ENCODE data around the gene ABT1. TPM values are rescaled to one million over a fixed set of nuclear protein-coding genes. Genes with fewer than 3 reads are reported as not detected.

Gene ABT1
- total RNA-seq, 2 experiments from 2014 or later = 26.3 to 34.6 TPM

DNA sequence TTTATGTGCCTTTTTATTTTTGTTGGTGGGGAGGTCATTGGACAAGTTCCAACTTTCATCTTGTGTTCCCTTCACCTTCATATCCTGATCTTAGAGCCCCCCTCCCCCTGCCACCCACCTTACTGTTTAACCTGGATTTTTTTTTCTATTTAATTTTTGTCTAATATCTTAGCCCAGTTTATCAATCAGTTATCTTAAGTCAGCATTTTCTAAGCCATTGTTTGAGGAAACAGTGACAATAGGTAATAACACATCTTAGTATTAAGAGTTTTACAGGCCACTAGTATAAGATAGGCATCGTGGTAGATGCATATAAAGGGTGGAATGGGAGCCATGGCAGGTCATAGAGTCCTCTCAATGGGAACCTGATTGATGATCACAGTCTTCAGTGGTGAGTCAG is 2.4 kb downstream of the ABT1 start:
- H3K27ac ChIP-seq (ENCODE audit: low read depth, low read length, poor library complexity, severe bottlenecking) = no peak overlapping the region
- peaks cover 19% of the 10 kb centered on the region for H3K4me1 ChIP-seq (ENCODE audit: insufficient read depth, low read length, poor library complexity, severe bottlenecking)
- H3K9me2 ChIP-seq (ENCODE audit: insufficient read depth, low read length) = no peaks in the 10 kb centered on the region

DNA sequence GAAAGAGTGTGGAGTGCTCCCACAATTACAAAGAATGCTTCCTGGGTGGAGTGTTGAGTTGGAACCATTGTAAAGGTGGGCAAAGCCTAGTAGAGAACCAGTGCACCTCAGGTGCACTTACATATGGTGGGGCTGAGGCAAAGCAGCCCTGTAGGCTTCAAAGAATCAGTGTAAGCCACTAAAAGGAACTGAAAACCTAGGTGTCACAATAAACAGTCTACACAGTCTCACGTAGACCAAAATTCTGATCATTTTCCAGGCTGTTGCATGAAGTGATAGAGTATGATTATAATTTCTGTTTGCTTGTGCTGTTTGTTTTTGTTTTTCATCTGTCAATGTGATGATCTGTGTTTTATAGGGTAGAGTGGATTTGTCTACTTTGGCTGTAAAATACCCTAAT is 2.8 kb downstream of the ABT1 start:
- intact Hi-C loops (cut with micrococcal nuclease; ENCODE audit: unreplicated experiment) = loop anchor here (5.0 kb wide), 1 partner anchor 422 kb away; no protein-coding TSS in a partner anchor
- no TSS peak for BruUV-seq (replicated peaks)
- CTCF ChIA-PET (ENCODE audit: unreplicated experiment) = no interaction called here

More for the DNA sequence above, 2.4 kb downstream of the ABT1 start:
- Histone ChIP-seq H3K9me3 (ENCODE audit: low read length) (no peaks in the 10 kb centered on the region), H3K79me2 (ENCODE audit: insufficient read depth, low read depth, low read length) (peaks cover 26% of the 10 kb centered on the region), H3K36me3 (ENCODE audit: insufficient read depth, low read length) (peaks cover 34% of the 10 kb centered on the region), H3K4me3 (ENCODE audit: low read depth, low read length, poor library complexity, severe bottlenecking) (no peak overlapping the region), H3K4me2 (ENCODE audit: low read length) (no peak overlapping the region), H2AFZ (ENCODE audit: low read length) (no peak overlapping the region), H4K20me1 (ENCODE audit: insufficient read depth, low read length) (0 out of 2 replicates have a peak, but pooled peaks cover 7% of the 10 kb centered on the region)
- TSS peak; percentile 60 for BruUV-seq (replicated peaks)
- intact Hi-C loops (cut with micrococcal nuclease; ENCODE audit: unreplicated experiment) = loop anchor here (5.0 kb wide), 1 partner anchor 422 kb away; no protein-coding TSS in a partner anchor
- ChIA-PET CTCF (ENCODE audit: unreplicated experiment) (no interaction called here), POLR2A (no interaction called here)
- DNase-seq (ENCODE audit: low spot score) = no peak
- no peak for TF ChIP-seq EZH2phosphoT487 (IDR thresholded peaks at IDR 0.05; ENCODE audit: borderline replicate concordance, low read depth, low read length)
- TF ChIP-seq, protein P1, sequence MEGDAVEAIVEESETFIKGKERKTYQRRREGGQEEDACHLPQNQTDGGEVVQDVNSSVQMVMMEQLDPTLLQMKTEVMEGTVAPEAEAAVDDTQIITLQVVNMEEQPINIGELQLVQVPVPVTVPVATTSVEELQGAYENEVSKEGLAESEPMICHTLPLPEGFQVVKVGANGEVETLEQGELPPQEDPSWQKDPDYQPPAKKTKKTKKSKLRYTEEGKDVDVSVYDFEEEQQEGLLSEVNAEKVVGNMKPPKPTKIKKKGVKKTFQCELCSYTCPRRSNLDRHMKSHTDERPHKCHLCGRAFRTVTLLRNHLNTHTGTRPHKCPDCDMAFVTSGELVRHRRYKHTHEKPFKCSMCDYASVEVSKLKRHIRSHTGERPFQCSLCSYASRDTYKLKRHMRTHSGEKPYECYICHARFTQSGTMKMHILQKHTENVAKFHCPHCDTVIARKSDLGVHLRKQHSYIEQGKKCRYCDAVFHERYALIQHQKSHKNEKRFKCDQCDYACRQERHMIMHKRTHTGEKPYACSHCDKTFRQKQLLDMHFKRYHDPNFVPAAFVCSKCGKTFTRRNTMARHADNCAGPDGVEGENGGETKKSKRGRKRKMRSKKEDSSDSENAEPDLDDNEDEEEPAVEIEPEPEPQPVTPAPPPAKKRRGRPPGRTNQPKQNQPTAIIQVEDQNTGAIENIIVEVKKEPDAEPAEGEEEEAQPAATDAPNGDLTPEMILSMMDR (conservative IDR thresholded peaks at IDR 0.05; ENCODE audit: low read length) = no peak

DNA sequence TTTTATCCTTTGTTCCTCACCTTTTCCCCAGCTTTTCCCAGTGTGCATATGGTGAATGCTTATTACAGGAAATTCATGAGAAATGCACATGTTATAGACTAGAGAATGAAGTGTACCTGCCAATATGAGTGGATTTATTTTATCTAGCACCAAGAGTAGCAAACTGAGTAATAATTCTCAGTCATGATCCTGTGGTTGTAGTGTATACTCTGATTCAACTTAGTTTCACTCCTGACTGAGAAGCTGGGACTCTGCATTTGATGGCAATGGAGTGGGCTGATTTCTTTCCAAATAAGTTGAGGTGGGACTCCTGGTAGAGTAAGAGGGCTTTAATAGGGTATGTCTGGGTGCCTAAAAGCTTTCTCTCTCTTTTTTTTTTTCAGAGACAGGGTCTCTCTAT is 4.0 kb downstream of the ABT1 start:
- no TSS peak for BruUV-seq (replicated peaks)
- no peak overlapping the region for H2AFZ ChIP-seq (ENCODE audit: low read length)
- ChIA-PET CTCF (ENCODE audit: unreplicated experiment) (interaction anchor here (0.6 kb wide), 1 partner anchor 1094 kb away, joined by 3 read pairs; no protein-coding TSS in a partner anchor), POLR2A (interaction anchor here (0.5 to 0.8 kb wide), 2 partner anchors 538 to 1202 kb away, joined by 3 to 4 read pairs; a partner anchor contains a TSS)
- no peak overlapping the region for H3K4me2 ChIP-seq (ENCODE audit: low read length)
- no peak overlapping the region for H3K4me3 ChIP-seq (ENCODE audit: low read depth, low read length, poor library complexity, severe bottlenecking)
- no peak for DNase-seq (ENCODE audit: low spot score)
- peaks cover 26% of the 10 kb centered on the region for H3K79me2 ChIP-seq (ENCODE audit: insufficient read depth, low read depth, low read length)
- H3K9me2 ChIP-seq (ENCODE audit: insufficient read depth, low read length) = no peaks in the 10 kb centered on the region
- H3K9me3 ChIP-seq (ENCODE audit: low read length) = no peaks in the 10 kb centered on the region
- intact Hi-C loops (cut with micrococcal nuclease; ENCODE audit: unreplicated experiment) = no loop called here
- TF ChIP-seq, protein P1 (conservative IDR thresholded peaks at IDR 0.05; ENCODE audit: low read length) = no peak
- TF ChIP-seq EZH2phosphoT487 (IDR thresholded peaks at IDR 0.05; ENCODE audit: borderline replicate concordance, low read depth, low read length) = no peak
- 0 out of 2 replicates have a peak, but pooled peaks cover 7% of the 10 kb centered on the region for H4K20me1 ChIP-seq (ENCODE audit: insufficient read depth, low read length)
- H3K4me1 ChIP-seq (ENCODE audit: insufficient read depth, low read length, poor library complexity, severe bottlenecking) = peaks cover 14% of the 10 kb centered on the region
- no peak overlapping the region for H3K27ac ChIP-seq (ENCODE audit: low read depth, low read length, poor library complexity, severe bottlenecking)
- H3K36me3 ChIP-seq (ENCODE audit: insufficient read depth, low read length) = peaks cover 34% of the 10 kb centered on the region

More for the DNA sequence above, 2.8 kb downstream of the ABT1 start:
- H4K20me1 ChIP-seq (ENCODE audit: insufficient read depth, low read length) = 0 out of 2 replicates have a peak, but pooled peaks cover 7% of the 10 kb centered on the region
- no peak for DNase-seq (ENCODE audit: low spot score)
- H3K9me2 ChIP-seq (ENCODE audit: insufficient read depth, low read length) = no peaks in the 10 kb centered on the region
- no peak overlapping the region for H3K27ac ChIP-seq (ENCODE audit: low read depth, low read length, poor library complexity, severe bottlenecking)
- H3K36me3 ChIP-seq (ENCODE audit: insufficient read depth, low read length) = peaks cover 34% of the 10 kb centered on the region
- POLR2A ChIA-PET = no interaction called here
- H2AFZ ChIP-seq (ENCODE audit: low read length) = no peak overlapping the region
- H3K79me2 ChIP-seq (ENCODE audit: insufficient read depth, low read depth, low read length) = peaks cover 26% of the 10 kb centered on the region
- no peak overlapping the region for H3K4me3 ChIP-seq (ENCODE audit: low read depth, low read length, poor library complexity, severe bottlenecking)
- no peak overlapping the region for H3K4me2 ChIP-seq (ENCODE audit: low read length)
- H3K9me3 ChIP-seq (ENCODE audit: low read length) = no peaks in the 10 kb centered on the region
- peaks cover 19% of the 10 kb centered on the region for H3K4me1 ChIP-seq (ENCODE audit: insufficient read depth, low read length, poor library complexity, severe bottlenecking)
- TF ChIP-seq EZH2phosphoT487 (IDR thresholded peaks at IDR 0.05; ENCODE audit: borderline replicate concordance, low read depth, low read length) = no peak
- TF ChIP-seq, protein P1 (conservative IDR thresholded peaks at IDR 0.05; ENCODE audit: low read length) = no peak
